ENCODE results near the gene TGM2.

TGM2 gene

GRCh38 chr20:38116409-38117165 is 48.5 kb downstream of the TGM2 start:
- no peak overlapping the region for H3K14ac ChIP-seq (ENCODE audit: low read length)
- no peak overlapping the region for H3K4me2 ChIP-seq (ENCODE audit: low read length)
- peaks cover 6 to 14% of the 10 kb centered on the region in 2 experiments for H3K4me1 ChIP-seq (ENCODE audit: control insufficient read depth in 1 of 2, insufficient read depth in 2 of 2, low read length in 2 of 2)
- H4K8ac ChIP-seq (ENCODE audit: low read depth, low read length) = no peak overlapping the region
- no peak overlapping the region for H2AFZ ChIP-seq (ENCODE audit: insufficient read depth, low read length, poor library complexity)
- H4K12ac ChIP-seq (ENCODE audit: low read depth, low read length) = no peak overlapping the region
- no peaks in the 10 kb centered on the region for H3K9me3 ChIP-seq (ENCODE audit: insufficient read depth, low read depth, low read length)
- H3K79me1 ChIP-seq (ENCODE audit: low read length) = peaks cover 44% of the 10 kb centered on the region
- no peak overlapping the region for H2BK5ac ChIP-seq (ENCODE audit: low read depth, low read length, poor library complexity)
- no peaks in the 10 kb centered on the region for H3K36me3 ChIP-seq (ENCODE audit: control insufficient read depth in 1 of 2, insufficient read depth in 2 of 2, low read length in 2 of 2)
- no peak overlapping the region for H2AK5ac ChIP-seq (ENCODE audit: low read length)
- no peak overlapping the region for H3K18ac ChIP-seq (ENCODE audit: low read length)
- no peak overlapping the region for H3K27ac ChIP-seq (ENCODE audit: low read depth, low read length)
- no peak overlapping the region for H3K4me3 ChIP-seq (ENCODE audit: low read depth, low read length)
- H4K91ac ChIP-seq (ENCODE audit: low read depth, low read length) = no peak overlapping the region
- peaks cover 5% of the 10 kb centered on the region for H3K79me2 ChIP-seq (ENCODE audit: control insufficient read depth, insufficient read depth, low read length, poor library complexity)
- H3K9ac ChIP-seq (ENCODE audit: low read length) = no peak overlapping the region
- no peak overlapping the region for H3K23ac ChIP-seq (ENCODE audit: low read length)
- H2BK120ac ChIP-seq (ENCODE audit: insufficient read depth, low read length, poor library complexity) = no peak overlapping the region
- whole genome bisulfite sequencing (ENCODE audit: extremely low coverage, insufficient coverage, insufficient read length) = no CpG with 5 or more reads among the region's 3 CpGs
- H3K4ac ChIP-seq (ENCODE audit: low read depth, low read length) = no peak overlapping the region
- no peak overlapping the region for H2BK12ac ChIP-seq (ENCODE audit: low read length)
- no peaks in the 10 kb centered on the region for H3K27me3 ChIP-seq (ENCODE audit: insufficient read depth, low read length)
- DNase-seq = no peak

GRCh38 chr20:38115896-38116295 is 49.2 kb downstream of the TGM2 start:
- H3K4me3 ChIP-seq (ENCODE audit: low read depth, low read length) = no peak overlapping the region
- 100% methylated on average over 1 of the region's 2 CpGs for WGBS (ENCODE audit: extremely low coverage, insufficient coverage, insufficient read length)

GRCh38 chr20:38115205-38115604 is 49.9 kb downstream of the TGM2 start:
- Histone ChIP-seq H3K79me1 (ENCODE audit: low read length) (peaks cover 48% of the 10 kb centered on the region), H2AK5ac (ENCODE audit: low read length) (no peak overlapping the region), H3K27me3 (ENCODE audit: insufficient read depth, low read length) (no peaks in the 10 kb centered on the region), H4K8ac (ENCODE audit: low read depth, low read length) (no peak overlapping the region), H3K27ac (ENCODE audit: low read depth, low read length) (no peak overlapping the region), H2BK120ac (ENCODE audit: insufficient read depth, low read length, poor library complexity) (peak overlapping the region; percentile 44), H3K18ac (ENCODE audit: low read length) (no peak overlapping the region), H3K4me3 (ENCODE audit: low read depth, low read length) (no peak overlapping the region), H2BK5ac (ENCODE audit: low read depth, low read length, poor library complexity) (peak overlapping the region; percentile 54), H3K79me2 (ENCODE audit: control insufficient read depth, insufficient read depth, low read length, poor library complexity) (peaks cover 10% of the 10 kb centered on the region), H3K9me3 (ENCODE audit: insufficient read depth, low read depth, low read length) (no peaks in the 10 kb centered on the region), H2AFZ (ENCODE audit: insufficient read depth, low read length, poor library complexity) (no peak overlapping the region), H3K23ac (ENCODE audit: low read length) (no peak overlapping the region), H3K14ac (ENCODE audit: low read length) (no peak overlapping the region), H3K4me1 (ENCODE audit: control insufficient read depth in 1 of 2, insufficient read depth in 2 of 2, low read length in 2 of 2) (peaks cover 15 to 26% of the 10 kb centered on the region in 2 experiments), H2BK12ac (ENCODE audit: low read length) (peak overlapping the region; percentile 56), H3K9ac (ENCODE audit: low read length) (no peak overlapping the region), H3K36me3 (ENCODE audit: control insufficient read depth in 1 of 2, insufficient read depth in 2 of 2, low read length in 2 of 2) (no peaks in the 10 kb centered on the region), H4K91ac (ENCODE audit: low read depth, low read length) (no peak overlapping the region), H4K12ac (ENCODE audit: low read depth, low read length) (no peak overlapping the region), H3K4me2 (ENCODE audit: low read length) (no peak overlapping the region), H3K4ac (ENCODE audit: low read depth, low read length) (no peak overlapping the region)
- WGBS (ENCODE audit: extremely low coverage, insufficient coverage, insufficient read length) = no CpG with 5 or more reads among the region's 1 CpG
- DNase-seq = no peak

More at GRCh38 chr20:38115896-38116295, 49.2 kb downstream of the TGM2 start:
- Histone ChIP-seq H4K8ac (ENCODE audit: low read depth, low read length) (no peak overlapping the region), H3K4ac (ENCODE audit: low read depth, low read length) (no peak overlapping the region), H3K4me2 (ENCODE audit: low read length) (no peak overlapping the region), H2BK5ac (ENCODE audit: low read depth, low read length, poor library complexity) (no peak overlapping the region), H2AFZ (ENCODE audit: insufficient read depth, low read length, poor library complexity) (no peak overlapping the region), H3K79me1 (ENCODE audit: low read length) (peaks cover 48% of the 10 kb centered on the region), H3K27ac (ENCODE audit: low read depth, low read length) (no peak overlapping the region), H4K91ac (ENCODE audit: low read depth, low read length) (no peak overlapping the region), H4K12ac (ENCODE audit: low read depth, low read length) (no peak overlapping the region), H3K36me3 (ENCODE audit: control insufficient read depth in 1 of 2, insufficient read depth in 2 of 2, low read length in 2 of 2) (no peaks in the 10 kb centered on the region), H3K9me3 (ENCODE audit: insufficient read depth, low read depth, low read length) (no peaks in the 10 kb centered on the region), H3K18ac (ENCODE audit: low read length) (no peak overlapping the region), H3K9ac (ENCODE audit: low read length) (no peak overlapping the region), H2BK120ac (ENCODE audit: insufficient read depth, low read length, poor library complexity) (no peak overlapping the region), H3K79me2 (ENCODE audit: control insufficient read depth, insufficient read depth, low read length, poor library complexity) (peaks cover 6% of the 10 kb centered on the region), H2AK5ac (ENCODE audit: low read length) (no peak overlapping the region), H3K4me1 (ENCODE audit: control insufficient read depth in 1 of 2, insufficient read depth in 2 of 2, low read length in 2 of 2) (peaks cover 8 to 19% of the 10 kb centered on the region in 2 experiments), H3K27me3 (ENCODE audit: insufficient read depth, low read length) (no peaks in the 10 kb centered on the region), H3K23ac (ENCODE audit: low read length) (no peak overlapping the region), H3K14ac (ENCODE audit: low read length) (no peak overlapping the region), H2BK12ac (ENCODE audit: low read length) (no peak overlapping the region)
- DNase-seq = no peak

- peak overlapping the region; percentile 19 for H2BK120ac ChIP-seq (ENCODE audit: insufficient read depth, low read length, poor library complexity)
- H3K4me3 ChIP-seq (ENCODE audit: low read depth, low read length) = no peak overlapping the region
- no peaks in the 10 kb centered on the region for H3K9me3 ChIP-seq (ENCODE audit: insufficient read depth, low read depth, low read length)
- H2BK5ac ChIP-seq (ENCODE audit: low read depth, low read length, poor library complexity) = peak overlapping the region; percentile 4
- peak overlapping the region; percentile 49 for H2AK5ac ChIP-seq (ENCODE audit: low read length)
- H3K79me1 ChIP-seq (ENCODE audit: low read length) = peaks cover 44% of the 10 kb centered on the region
- no peak overlapping the region for H3K23ac ChIP-seq (ENCODE audit: low read length)
- H3K9ac ChIP-seq (ENCODE audit: low read length) = no peak overlapping the region
- H3K27me3 ChIP-seq (ENCODE audit: insufficient read depth, low read length) = no peaks in the 10 kb centered on the region
- H2BK12ac ChIP-seq (ENCODE audit: low read length) = peak overlapping the region; percentile 70
- H3K4ac ChIP-seq (ENCODE audit: low read depth, low read length) = no peak overlapping the region
- H3K18ac ChIP-seq (ENCODE audit: low read length) = peak overlapping the region; percentile 25
- H3K4me2 ChIP-seq (ENCODE audit: low read length) = no peak overlapping the region
- no peak overlapping the region for H3K14ac ChIP-seq (ENCODE audit: low read length)
- no peak overlapping the region for H4K12ac ChIP-seq (ENCODE audit: low read depth, low read length)
- no peak overlapping the region for H4K8ac ChIP-seq (ENCODE audit: low read depth, low read length)
- no peak for DNase-seq
- H2AFZ ChIP-seq (ENCODE audit: insufficient read depth, low read length, poor library complexity) = no peak overlapping the region
- H3K27ac ChIP-seq (ENCODE audit: low read depth, low read length) = no peak overlapping the region
- no peaks in the 10 kb centered on the region for H3K36me3 ChIP-seq (ENCODE audit: control insufficient read depth in 1 of 2, insufficient read depth in 2 of 2, low read length in 2 of 2)
- H3K79me2 ChIP-seq (ENCODE audit: control insufficient read depth, insufficient read depth, low read length, poor library complexity) = peaks cover 6% of the 10 kb centered on the region
- peaks cover 19 to 26% of the 10 kb centered on the region in 2 experiments for H3K4me1 ChIP-seq (ENCODE audit: control insufficient read depth in 1 of 2, insufficient read depth in 2 of 2, low read length in 2 of 2)
- no CpG with 5 or more reads among the region's 4 CpGs for WGBS (ENCODE audit: extremely low coverage, insufficient coverage, insufficient read length)
- peak overlapping the region; percentile 60 for H4K91ac ChIP-seq (ENCODE audit: low read depth, low read length)
These were observed 50.7 kb downstream of the TGM2 start for GRCh38 chr20:38114353-38114791.

All from trophoblast cell (in vitro differentiated cells and primary cell).